IPS-18a (cell line): ENCODE data around the gene PDLIM7.

ENCODE experiments used
- H3K27ac ChIP-seq: one replicate; pipeline ENCODE4 v1.5.1; 2013; ENCODE audit warnings: low read length
- H3K27me3 ChIP-seq: one replicate; pipeline ENCODE4 v1.6.1; 2013; ENCODE audit warnings: mild to moderate bottlenecking, low read length; ENCODE audit not compliant: control insufficient read depth, insufficient read depth
- H3K36me3 ChIP-seq: one replicate; pipeline ENCODE4 v1.6.1; 2013; ENCODE audit warnings: low read depth, low read length; ENCODE audit not compliant: control insufficient read depth
- H3K4me1 ChIP-seq: one replicate; pipeline ENCODE4 v1.6.1; 2013; ENCODE audit warnings: low read depth, low read length; ENCODE audit not compliant: control insufficient read depth
- H3K4me3 ChIP-seq: one replicate; pipeline ENCODE4 v1.5.1; 2013; ENCODE audit warnings: low read length
- H3K9ac ChIP-seq: one replicate; pipeline ENCODE4 v1.6.1; 2013; ENCODE audit warnings: mild to moderate bottlenecking, low read length, moderate library complexity
- H3K9me3 ChIP-seq: one replicate; pipeline ENCODE4 v1.6.1; 2013; ENCODE audit warnings: low read depth, low read length; ENCODE audit not compliant: control insufficient read depth

The PDLIM7 gene

DNA sequence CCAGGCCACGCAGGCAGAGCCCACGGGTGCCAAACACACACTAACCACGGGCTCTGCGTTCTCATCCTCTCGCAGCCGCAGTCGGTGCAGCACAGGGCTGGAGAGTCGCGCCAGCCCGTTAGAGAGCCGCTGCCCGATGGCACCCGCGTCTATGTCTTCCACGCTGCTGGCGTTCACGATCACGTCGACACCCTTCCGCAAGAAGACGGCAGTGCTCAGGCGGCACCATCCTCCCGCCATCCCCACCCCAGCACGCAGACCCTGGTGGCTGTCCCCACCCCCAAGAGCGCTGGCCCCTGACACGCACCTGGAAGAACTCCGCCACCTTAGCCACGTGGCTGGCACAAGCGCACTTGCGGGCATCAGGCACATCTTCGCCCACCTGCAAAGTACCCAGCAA, 30.0 kb downstream of the PDLIM7 start:
- peaks cover 62% of the 10 kb centered on the region for H3K36me3 ChIP-seq
- no peaks in the 10 kb centered on the region for H3K27me3 ChIP-seq
- H3K9me3 ChIP-seq: no peaks in the 10 kb centered on the region
- H3K4me3 ChIP-seq: no peak overlapping the region
- H3K4me1 ChIP-seq: peaks cover 29% of the 10 kb centered on the region
- H3K9ac ChIP-seq: no peak overlapping the region
- H3K27ac ChIP-seq: no peak overlapping the region

DNA sequence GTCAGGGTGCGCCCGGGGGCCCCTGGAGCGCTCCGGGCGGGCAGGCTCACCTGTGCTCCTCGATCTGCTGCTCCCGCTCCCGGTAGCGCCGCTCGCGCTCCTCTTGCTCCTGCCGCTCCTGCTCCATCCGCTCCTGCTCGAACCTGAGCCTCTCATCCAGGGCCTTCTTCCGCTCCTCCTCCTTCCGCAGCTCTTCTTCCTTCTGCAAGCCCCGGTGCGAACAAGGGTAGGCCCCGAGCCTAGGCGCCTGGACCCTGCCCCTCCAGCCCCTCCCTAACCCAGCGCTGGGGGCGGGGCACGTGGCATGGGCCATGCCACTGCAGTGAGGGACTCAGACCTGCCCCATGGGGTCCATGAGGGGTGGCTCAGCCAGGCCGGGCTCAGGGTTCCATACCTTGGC, 30.5 kb downstream of the PDLIM7 start:
- Histone ChIP-seq H3K36me3 (peaks cover 61% of the 10 kb centered on the region), H3K4me3 (no peak overlapping the region), H3K9me3 (no peaks in the 10 kb centered on the region), H3K9ac (no peak overlapping the region), H3K27ac (no peak overlapping the region), H3K27me3 (no peaks in the 10 kb centered on the region), H3K4me1 (peaks cover 25% of the 10 kb centered on the region)

DNA sequence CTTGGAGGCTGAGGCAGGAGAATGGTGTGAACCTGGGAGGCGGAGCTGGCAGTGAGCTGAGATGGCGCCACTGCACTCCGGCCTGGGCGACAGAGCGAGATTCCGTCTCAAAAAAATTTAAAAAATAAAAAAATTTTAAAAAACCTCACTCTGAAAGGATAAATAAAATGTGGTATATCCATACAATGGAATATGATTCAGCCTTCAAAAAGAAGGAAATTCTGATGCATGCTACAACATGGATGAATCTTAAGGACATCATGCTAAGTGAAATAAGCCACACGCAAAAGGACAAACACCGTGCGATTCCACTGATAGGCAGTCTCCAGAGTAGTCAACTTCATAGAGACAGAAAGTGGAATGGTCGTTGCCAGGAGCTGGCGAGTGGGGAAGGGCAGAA, 32.4 kb downstream of the PDLIM7 start:
- H3K27me3 ChIP-seq: no peaks in the 10 kb centered on the region
- no peak overlapping the region for H3K4me3 ChIP-seq
- no peak overlapping the region for H3K9ac ChIP-seq
- H3K36me3 ChIP-seq: peaks cover 62% of the 10 kb centered on the region
- H3K27ac ChIP-seq: no peak overlapping the region
- peaks cover 7% of the 10 kb centered on the region for H3K4me1 ChIP-seq
- H3K9me3 ChIP-seq: no peaks in the 10 kb centered on the region

DNA sequence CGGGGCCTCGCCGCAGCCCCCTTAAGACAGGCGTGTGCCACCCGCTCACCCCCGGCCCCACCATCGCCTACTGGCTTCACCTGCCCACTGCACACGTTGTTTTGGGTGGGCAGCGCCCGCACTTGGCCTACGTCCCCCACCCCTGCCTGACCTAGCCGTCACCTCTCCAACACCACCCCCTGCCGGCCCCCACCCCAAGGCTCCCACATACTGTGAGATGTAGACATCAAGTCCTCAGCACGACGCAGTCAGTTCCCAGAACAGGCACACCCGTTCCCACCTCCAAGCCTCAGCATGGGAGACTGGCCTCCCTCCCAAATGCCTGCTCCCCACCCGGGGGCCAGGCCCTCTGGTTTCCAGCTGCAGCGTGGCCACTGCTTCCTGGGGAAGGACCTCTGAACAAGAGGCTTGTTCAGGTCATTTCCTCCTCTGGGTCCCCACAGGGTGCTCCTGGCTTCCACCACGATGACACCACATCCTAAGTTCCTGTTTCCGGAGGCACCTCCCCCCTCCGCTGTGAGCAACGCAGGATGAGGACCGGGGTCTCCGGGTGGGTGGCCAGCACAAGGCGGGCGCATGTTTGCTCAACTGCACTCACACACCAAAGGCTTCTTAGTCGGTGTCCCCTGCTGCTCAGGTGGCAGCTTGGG, 35.3 kb downstream of the PDLIM7 start:
- H3K9ac ChIP-seq: no peak overlapping the region
- peaks cover 2% of the 10 kb centered on the region for H3K4me1 ChIP-seq
- H3K4me3 ChIP-seq: no peak overlapping the region
- H3K27ac ChIP-seq: no peak overlapping the region
- no peaks in the 10 kb centered on the region for H3K9me3 ChIP-seq
- peaks cover 67% of the 10 kb centered on the region for H3K36me3 ChIP-seq
- H3K27me3 ChIP-seq: no peaks in the 10 kb centered on the region

DNA sequence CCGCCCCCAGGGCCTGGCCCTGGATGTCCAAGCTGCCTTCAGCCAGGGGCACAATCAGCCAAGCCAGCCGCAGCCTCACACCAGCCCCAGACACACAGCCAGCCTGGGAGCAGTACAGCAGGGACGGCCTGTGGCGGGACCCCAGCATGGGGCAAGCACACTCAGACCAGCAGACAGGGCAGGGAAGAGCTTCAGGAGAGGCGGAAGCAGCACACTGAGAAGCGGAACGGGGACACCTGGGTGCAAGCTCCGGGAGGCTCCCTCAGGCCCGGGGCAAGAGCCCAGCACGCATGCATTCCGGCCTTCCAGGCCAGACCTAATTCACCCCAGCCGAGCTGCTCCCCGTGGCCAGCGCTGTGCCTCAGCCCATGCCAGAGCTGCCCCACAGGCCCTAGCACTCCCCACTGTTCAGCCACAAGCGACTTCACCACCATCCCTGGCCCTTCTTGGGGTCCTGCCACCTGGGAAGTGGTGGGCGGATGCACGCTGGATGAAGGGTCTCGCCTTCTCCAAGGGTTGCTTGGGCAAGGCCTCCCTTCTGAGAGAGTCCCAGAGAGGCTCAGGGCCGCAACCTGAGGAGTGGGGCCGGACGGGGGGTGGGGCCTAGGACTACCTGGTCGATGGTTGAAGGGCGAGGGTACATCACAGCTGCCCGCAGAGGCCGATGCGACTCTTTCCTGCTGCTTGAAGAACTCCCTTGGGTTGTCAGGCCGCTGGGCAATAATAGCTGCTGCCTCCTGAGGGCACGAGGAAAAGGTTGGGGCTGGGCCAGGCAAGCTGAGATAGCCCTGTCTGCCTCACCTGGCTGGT, 37.4 kb downstream of the PDLIM7 start:
- Histone ChIP-seq H3K4me1 (peaks cover 9% of the 10 kb centered on the region), H3K9ac (no peak overlapping the region), H3K36me3 (peaks cover 51% of the 10 kb centered on the region), H3K27ac (no peak overlapping the region), H3K4me3 (no peak overlapping the region), H3K27me3 (no peaks in the 10 kb centered on the region), H3K9me3 (no peaks in the 10 kb centered on the region)

DNA sequence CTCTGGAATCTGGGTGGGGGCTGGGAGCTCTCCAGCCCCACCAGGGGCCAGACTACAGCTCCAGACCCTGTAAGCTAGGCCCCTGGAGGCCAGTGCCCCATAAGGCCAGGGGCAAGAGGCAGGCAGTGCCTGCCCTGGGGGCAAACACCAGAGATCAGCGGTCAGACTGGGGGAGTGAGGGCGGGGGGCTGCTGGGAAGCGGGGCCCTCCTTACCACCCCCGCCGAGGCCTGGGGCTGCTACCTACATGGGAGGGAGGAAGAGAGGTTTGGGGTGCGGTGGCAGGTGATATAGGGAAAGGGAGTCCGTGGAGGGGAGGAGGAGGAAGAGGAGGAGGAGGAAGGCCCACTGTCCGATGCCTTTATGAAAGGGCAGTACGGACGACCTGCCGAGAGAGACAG, 38.0 kb downstream of the PDLIM7 start:
- Histone ChIP-seq H3K9me3 (no peaks in the 10 kb centered on the region), H3K4me1 (peaks cover 9% of the 10 kb centered on the region), H3K27ac (no peak overlapping the region), H3K4me3 (no peak overlapping the region), H3K36me3 (peaks cover 50% of the 10 kb centered on the region), H3K9ac (no peak overlapping the region), H3K27me3 (no peaks in the 10 kb centered on the region)

DNA sequence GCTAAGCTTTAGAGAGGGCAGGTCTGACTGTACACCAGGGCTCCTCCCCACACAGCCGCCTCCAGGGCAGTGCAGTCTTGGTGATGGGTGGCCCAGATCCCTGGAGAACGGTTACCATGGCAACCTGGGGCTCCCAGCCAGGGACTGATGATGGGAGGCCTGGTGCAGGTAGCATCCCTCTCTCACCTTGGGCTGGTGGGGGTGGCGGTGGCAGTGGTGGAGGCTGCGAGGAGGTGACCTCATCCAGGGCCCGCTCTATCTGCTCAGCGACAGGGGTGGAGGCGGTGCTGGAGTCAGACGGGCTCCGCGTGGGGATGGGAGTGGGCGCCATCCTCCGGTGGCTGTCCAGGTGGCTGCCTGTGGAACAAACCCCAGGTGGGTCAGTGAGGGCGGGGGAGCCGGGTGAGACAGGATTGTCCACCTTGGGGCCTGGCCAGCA, 38.5 kb downstream of the PDLIM7 start:
- no peak overlapping the region for H3K9ac ChIP-seq
- H3K9me3 ChIP-seq: no peaks in the 10 kb centered on the region
- H3K27ac ChIP-seq: no peak overlapping the region
- peaks cover 50% of the 10 kb centered on the region for H3K36me3 ChIP-seq
- no peak overlapping the region for H3K4me3 ChIP-seq
- H3K27me3 ChIP-seq: peaks cover 1% of the 10 kb centered on the region
- peaks cover 9% of the 10 kb centered on the region for H3K4me1 ChIP-seq

DNA sequence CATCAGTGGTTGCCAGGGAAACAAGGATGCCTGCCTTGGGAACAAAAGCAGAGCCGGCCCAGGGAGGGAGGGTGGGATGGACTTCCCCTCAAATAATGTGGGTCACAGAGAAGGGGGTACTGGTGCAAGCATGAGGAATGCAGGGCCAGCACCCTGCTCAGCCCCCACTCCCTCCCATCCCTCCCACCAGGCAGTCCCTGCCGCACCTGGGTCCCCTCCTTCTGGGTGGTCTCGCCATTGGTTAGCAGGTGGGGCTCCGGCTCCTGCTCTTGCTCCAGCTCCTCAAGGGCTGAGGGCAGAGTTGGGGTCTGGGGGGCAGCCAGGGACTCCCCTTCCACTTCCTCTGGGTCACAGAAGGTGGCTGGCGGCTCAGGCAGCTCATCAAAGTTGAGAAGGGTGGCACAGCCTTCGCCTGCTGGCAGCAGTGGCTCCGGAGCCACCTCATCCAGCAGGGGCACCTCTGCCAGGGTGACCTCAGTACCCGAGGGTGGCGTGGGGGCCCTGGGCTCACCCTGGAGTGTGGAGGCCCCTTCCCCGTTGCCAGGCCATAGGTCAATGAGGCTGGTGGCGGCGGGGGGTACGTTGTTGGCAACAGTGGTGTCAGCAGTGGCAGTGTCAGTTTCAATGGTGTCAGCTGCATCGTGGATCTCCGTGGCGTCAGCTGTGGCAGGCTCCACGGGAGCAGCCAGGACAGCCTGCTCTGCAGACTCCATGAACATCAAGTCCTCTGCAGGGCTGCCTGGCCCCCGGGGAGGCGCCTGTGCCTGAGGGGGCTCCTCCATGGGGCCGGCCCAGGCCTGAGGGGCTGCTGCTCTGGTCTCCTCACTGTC, 39.3 kb downstream of the PDLIM7 start:
- Histone ChIP-seq H3K27ac (peak overlapping the region; percentile 55), H3K4me1 (peaks cover 9% of the 10 kb centered on the region), H3K9ac (peak overlapping the region; percentile 31), H3K9me3 (no peaks in the 10 kb centered on the region), H3K36me3 (peaks cover 44% of the 10 kb centered on the region), H3K4me3 (no peak overlapping the region), H3K27me3 (peaks cover 9% of the 10 kb centered on the region)

DNA sequence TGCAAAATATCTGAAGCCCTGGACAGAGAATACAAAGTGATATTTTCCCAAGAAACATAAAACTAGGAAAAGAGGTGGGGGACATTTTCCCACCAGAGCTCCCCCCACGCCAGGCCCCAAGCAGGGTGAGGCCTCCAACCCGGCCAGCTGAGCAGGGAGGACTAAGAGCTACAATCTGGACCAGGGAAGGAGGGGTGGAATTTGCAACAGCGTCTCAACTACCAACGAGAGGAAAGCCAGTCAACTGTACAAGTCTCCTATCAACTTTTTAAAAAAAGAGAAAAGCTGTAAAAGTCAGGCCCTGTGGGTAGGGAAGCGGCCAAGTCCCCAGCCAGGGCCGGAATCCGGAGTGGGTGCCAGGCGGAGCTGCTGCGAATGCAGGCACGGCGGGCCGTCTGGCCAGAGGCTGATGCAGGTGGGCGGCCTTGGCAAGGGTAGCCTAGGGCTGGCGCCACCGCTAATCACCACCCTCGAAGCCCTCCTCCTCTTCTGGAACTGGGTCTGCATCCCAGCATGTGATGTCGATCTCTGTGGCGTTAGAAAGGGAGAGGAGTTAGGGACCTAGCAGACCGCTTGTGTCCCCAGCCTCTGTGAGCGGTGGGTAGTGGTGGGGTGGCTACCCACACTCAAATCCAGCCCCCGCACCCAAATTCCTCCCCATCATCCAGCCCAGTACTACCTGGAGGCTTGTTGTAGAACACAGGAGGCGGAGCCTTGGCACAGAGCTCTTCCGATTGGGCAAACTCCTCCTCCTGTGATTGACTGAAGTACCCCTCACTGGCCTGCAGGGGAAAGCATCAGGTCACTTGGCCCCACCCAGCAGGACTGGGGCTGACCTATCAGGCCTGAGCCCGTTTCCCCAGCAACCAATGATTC, 40.2 kb downstream of the PDLIM7 start:
- Histone ChIP-seq H3K9me3 (no peaks in the 10 kb centered on the region), H3K36me3 (peaks cover 44% of the 10 kb centered on the region), H3K4me3 (no peak overlapping the region), H3K4me1 (peaks cover 9% of the 10 kb centered on the region), H3K27ac (no peak overlapping the region), H3K9ac (no peak overlapping the region), H3K27me3 (peaks cover 9% of the 10 kb centered on the region)

DNA sequence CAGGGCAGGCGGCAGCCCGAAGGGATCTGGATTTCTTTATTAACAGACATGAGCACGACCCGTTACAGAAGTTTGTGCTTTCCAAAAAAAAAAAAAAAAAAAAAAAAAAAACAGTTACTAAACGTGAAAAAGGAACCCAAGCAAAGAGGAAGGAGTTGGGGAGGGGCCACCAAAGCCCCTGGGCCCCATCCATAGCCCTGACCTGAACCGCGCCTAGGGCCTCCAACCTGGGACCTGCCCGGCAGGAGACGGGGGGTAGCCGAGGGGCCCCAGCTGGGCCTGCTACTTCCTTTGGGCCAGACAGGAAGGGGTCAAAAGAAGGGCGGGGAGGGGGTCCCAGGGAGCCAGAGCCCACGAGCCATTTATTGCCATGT, 40.8 kb downstream of the PDLIM7 start:
- peaks cover 15% of the 10 kb centered on the region for H3K27me3 ChIP-seq
- H3K9ac ChIP-seq: no peak overlapping the region
- H3K4me1 ChIP-seq: peaks cover 9% of the 10 kb centered on the region
- no peak overlapping the region for H3K27ac ChIP-seq
- no peak overlapping the region for H3K4me3 ChIP-seq
- peaks cover 42% of the 10 kb centered on the region for H3K36me3 ChIP-seq
- H3K9me3 ChIP-seq: no peaks in the 10 kb centered on the region
